OCI-LY1 (cell line): ENCODE measurements around the gene C12orf60.

ENCODE experiments used
- H2AFZ ChIP-seq: fragments of 200-600 bp; sonication (generic), shearing (Covaris generic); 2 replicates; pipeline ENCODE4 v1.6.0; 2014; ENCODE audit warnings: antibody characterized with exemption, mild to moderate bottlenecking, low read length
- H3F3A ChIP-seq: fragments of 200-600 bp; sonication (generic), shearing (Covaris generic); 2 replicates; pipeline ENCODE4 v1.6.0; 2014; ENCODE audit warnings: mild to moderate bottlenecking, antibody characterized with exemption, low read length, moderate library complexity; ENCODE audit not compliant: insufficient read depth
- H3K27ac ChIP-seq: fragments of 200-600 bp; sonication (generic); 2 replicates; pipeline ENCODE4 v1.5.1; 2014; ENCODE audit warnings: low read length, mixed run types, mild to moderate bottlenecking, low read depth; ENCODE audit not compliant: poor library complexity, severe bottlenecking
- H3K27me3 ChIP-seq: fragments of 200-600 bp; sonication (generic); 2 replicates; pipeline ENCODE4 v1.6.0; 2014; ENCODE audit warnings: antibody characterized with exemption, mild to moderate bottlenecking, low read length, moderate library complexity; ENCODE audit not compliant: insufficient read depth
- H3K36me3 ChIP-seq: fragments of 200-600 bp; sonication (generic); 2 replicates; pipeline ENCODE4 v1.6.1; 2014; ENCODE audit warnings: mild to moderate bottlenecking, antibody characterized with exemption, low read length, moderate library complexity, mixed read lengths; ENCODE audit not compliant: insufficient read depth
- H3K4me1 ChIP-seq: fragments of 200-600 bp; sonication (generic); 2 replicates; pipeline ENCODE4 v1.5.1; 2014; ENCODE audit warnings: mild to moderate bottlenecking, low read length, moderate library complexity; ENCODE audit not compliant: insufficient read depth, severe bottlenecking
- H3K4me2 ChIP-seq: fragments of 200-600 bp; sonication (generic), shearing (Covaris generic); 2 replicates; pipeline ENCODE4 v1.6.1; 2014; ENCODE audit warnings: low read length
- H3K4me3 ChIP-seq: fragments of 200-600 bp; sonication (generic); 2 replicates; pipeline ENCODE4 v1.5.1; 2014; ENCODE audit warnings: low read length, low read depth, mild to moderate bottlenecking, mixed read lengths; ENCODE audit not compliant: poor library complexity, severe bottlenecking
- H3K79me2 ChIP-seq: fragments of 200-600 bp; shearing (Covaris generic); 2 replicates; pipeline ENCODE4 v1.6.1; 2016; ENCODE audit warnings: mixed run types, low read length, mixed read lengths; ENCODE audit not compliant: insufficient read depth
- H3K9ac ChIP-seq: fragments of 200-600 bp; sonication (generic), shearing (Covaris generic); 2 replicates; pipeline ENCODE4 v1.6.1; 2014; ENCODE audit warnings: mild to moderate bottlenecking, low read length, mixed read lengths
- H3K9me2 ChIP-seq: fragments of 200-600 bp; sonication (generic), shearing (Covaris generic); 2 replicates; pipeline ENCODE4 v1.6.1; 2014; ENCODE audit warnings: low read depth, mild to moderate bottlenecking, low read length, mixed read lengths
- H3K9me3 ChIP-seq: fragments of 200-600 bp; shearing (Covaris generic); 2 replicates; pipeline ENCODE4 v1.6.1; 2014; ENCODE audit warnings: low read length, mixed read lengths
- H4K20me1 ChIP-seq: fragments of 200-600 bp; sonication (generic), shearing (Covaris generic); 2 replicates; pipeline ENCODE4 v1.6.0; 2016; ENCODE audit warnings: mild to moderate bottlenecking, low read length; ENCODE audit not compliant: insufficient read depth
- CTCF ChIP-seq: fragments of 200-600 bp; sonication (generic), shearing (Covaris generic); IDR thresholded peaks from 2 replicates; pipeline ENCODE4 v1.5.1; 2017; ENCODE audit warnings: mild to moderate bottlenecking, antibody characterized with exemption, low read length, moderate library complexity, mixed read lengths
- EZH2 ChIP-seq: fragments of 200-600 bp; sonication (generic), shearing (Covaris generic); IDR thresholded peaks from 2 replicates; pipeline ENCODE4 v1.8.0; 2017; ENCODE audit warnings: borderline replicate concordance, mixed run types, mild to moderate bottlenecking, antibody characterized with exemption, low read length, moderate library complexity, mixed read lengths

Gene C12orf60

GRCh38 chr12:14795028-14795448 lies 8.4 kb upstream of the C12orf60 start:
- Histone ChIP-seq H3K36me3 (peaks cover 92% of the 10 kb centered on the region), H3F3A (no peaks in the 10 kb centered on the region), H3K27me3 (no peaks in the 10 kb centered on the region), H3K4me3 (no peak overlapping the region), H3K9ac (no peak overlapping the region), H4K20me1 (no peaks in the 10 kb centered on the region), H3K4me1 (no peaks in the 10 kb centered on the region), H2AFZ (no peak overlapping the region), H3K4me2 (no peak overlapping the region), H3K9me3 (no peaks in the 10 kb centered on the region), H3K9me2 (no peaks in the 10 kb centered on the region), H3K79me2 (peaks cover 6% of the 10 kb centered on the region; the same call in 1 of the 2 replicates), H3K27ac (no peak overlapping the region)
- TF ChIP-seq EZH2 (no peak), CTCF (no peak)

- Histone ChIP-seq H3K27me3 (no peaks in the 10 kb centered on the region), H3K4me2 (peak overlapping the region; percentile 91), H3K79me2 (peaks cover 46% of the 10 kb centered on the region), H3F3A (no peaks in the 10 kb centered on the region), H3K36me3 (peaks cover 33% of the 10 kb centered on the region), H3K9me2 (no peaks in the 10 kb centered on the region), H3K4me1 (peaks cover 32% of the 10 kb centered on the region), H3K4me3 (peak overlapping the region; percentile 76), H2AFZ (no peak overlapping the region), H3K27ac (no peak overlapping the region), H3K9me3 (no peaks in the 10 kb centered on the region), H3K9ac (peak overlapping the region; percentile 78), H4K20me1 (no peaks in the 10 kb centered on the region)
- TF ChIP-seq EZH2 (no peak), CTCF (no peak)
These were observed 1.2 kb upstream of the C12orf60 start for GRCh38 chr12:14802247-14802646.

GRCh38 chr12:14802721-14803010 lies 804 bp upstream of the C12orf60 start:
- H3K4me2 ChIP-seq, result peak overlapping the region; percentile 91
- TF ChIP-seq EZH2 (no peak), CTCF (no peak)
- H4K20me1 ChIP-seq, result no peaks in the 10 kb centered on the region

More at GRCh38 chr12:14802721-14803010, 804 bp upstream of the C12orf60 start:
- H3K4me3 ChIP-seq, result peak overlapping the region; percentile 76
- H2AFZ ChIP-seq, result no peak overlapping the region
- H3F3A ChIP-seq, result no peaks in the 10 kb centered on the region
- peaks cover 29% of the 10 kb centered on the region for H3K36me3 ChIP-seq
- no peaks in the 10 kb centered on the region for H3K9me2 ChIP-seq
- no peaks in the 10 kb centered on the region for H3K9me3 ChIP-seq
- peak overlapping the region; percentile 78 for H3K9ac ChIP-seq
- H3K79me2 ChIP-seq, result peaks cover 46% of the 10 kb centered on the region
- no peaks in the 10 kb centered on the region for H3K27me3 ChIP-seq
- H3K4me1 ChIP-seq, result peaks cover 32% of the 10 kb centered on the region
- peak overlapping the region; percentile 54 for H3K27ac ChIP-seq
